GM21381 (cell line): ENCODE measurements around the gene NDRG3.

Source experiments
- ATAC-seq: cut with Tn5 transposase; IDR thresholded peaks from one replicate; pipeline ENCODE4 v1.9.1; 2021; ENCODE audit warnings: mild to moderate bottlenecking, moderate library complexity; ENCODE audit not compliant: unreplicated experiment

Gene NDRG3

GRCh38 chr20:36745927-36746659, at the start of gene NDRG3:
NDRG3 (minus strand) TSS chr20:36746090; CDS start chr20:36721735, 24,355 bp downstream.
- ATAC-seq, result peak; percentile 93

GRCh38 chr20:36794116-36794474, 48.2 kb upstream of the NDRG3 start:
- ATAC-seq, result no peak

- no peak for ATAC-seq
Observed at GRCh38 chr20:36793294-36794115, 47.6 kb upstream of the NDRG3 start.

GRCh38 chr20:36792422-36792821, 46.5 kb upstream of the NDRG3 start:
- ATAC-seq, result no peak

- ATAC-seq, result no peak
Observed at GRCh38 chr20:36791862-36792261, 46.0 kb upstream of the NDRG3 start.

GRCh38 chr20:36786663-36787062, 40.8 kb upstream of the NDRG3 start:
- no peak for ATAC-seq

- ATAC-seq, result no peak
Observed at GRCh38 chr20:36786246-36786645, 40.4 kb upstream of the NDRG3 start.

GRCh38 chr20:36785308-36785707, 39.4 kb upstream of the NDRG3 start:
- ATAC-seq, result no peak

- no peak for ATAC-seq
Observed at GRCh38 chr20:36784900-36785299, 39.0 kb upstream of the NDRG3 start.

GRCh38 chr20:36784116-36784515, 38.2 kb upstream of the NDRG3 start:
- ATAC-seq, result no peak

- ATAC-seq, result no peak
Observed at GRCh38 chr20:36779656-36780025, 33.8 kb upstream of the NDRG3 start.

GRCh38 chr20:36778831-36779655, 33.2 kb upstream of the NDRG3 start:
- ATAC-seq, result no peak

GRCh38 chr20:36777576-36777975, 31.7 kb upstream of the NDRG3 start:
- no peak for ATAC-seq

- ATAC-seq, result no peak
Observed at GRCh38 chr20:36777167-36777566, 31.3 kb upstream of the NDRG3 start.

- ATAC-seq, result no peak
Observed at GRCh38 chr20:36775826-36776225, 29.9 kb upstream of the NDRG3 start.

- ATAC-seq, result no peak
Observed at GRCh38 chr20:36775196-36775595, 29.3 kb upstream of the NDRG3 start.

- ATAC-seq, result peak; percentile 83
Observed at GRCh38 chr20:36773597-36774390, 27.9 kb upstream of the NDRG3 start, which contains the start of gene DSN1. DSN1 (minus strand) TSS chr20:36773763; CDS start chr20:36771458, 2,305 bp downstream.

- ATAC-seq, result no peak
Observed at GRCh38 chr20:36773107-36773596, 27.3 kb upstream of the NDRG3 start.

- ATAC-seq, result no peak
Observed at GRCh38 chr20:36770680-36771079, 24.8 kb upstream of the NDRG3 start.

GRCh38 chr20:36768768-36769430, 23.0 kb upstream of the NDRG3 start:
- ATAC-seq, result no peak
